ENCODE measurements around the gene MYCBP2.
A peak's percentile ranks its signal among the peaks of the same experiment; 100 is the strongest.

MYCBP2 gene

GRCh38 chr13:77048681-77049080 lies 278.2 kb downstream of the MYCBP2 start:
- H3K9me3 ChIP-seq: no peaks in the 10 kb centered on the region
- H3K4me1 ChIP-seq (ENCODE audit: control insufficient read depth in 1 of 2, insufficient read depth in 1 of 2, low read depth in 1 of 2, low read length in 1 of 2): peaks cover 17 to 22% of the 10 kb centered on the region in 2 experiments
- peaks cover 57% of the 10 kb centered on the region for H3K36me3 ChIP-seq
- no peaks in the 10 kb centered on the region for H3K27me3 ChIP-seq
- H3K27ac ChIP-seq: peak overlapping the region; percentile 79
- H3K4me3 ChIP-seq (ENCODE audit: low read depth in 1 of 2, low read length in 1 of 2): no peak overlapping the region
- TF ChIP-seq CTCF (IDR thresholded peaks at IDR 0.05): no peak

GRCh38 chr13:77047649-77048343 lies 279.1 kb downstream of the MYCBP2 start:
- Histone ChIP-seq H3K4me1 (ENCODE audit: control insufficient read depth in 1 of 2, insufficient read depth in 1 of 2, low read depth in 1 of 2, low read length in 1 of 2) (peaks cover 17 to 22% of the 10 kb centered on the region in 2 experiments), H3K36me3 (peaks cover 57% of the 10 kb centered on the region), H3K9me3 (no peaks in the 10 kb centered on the region), H3K27me3 (no peaks in the 10 kb centered on the region), H3K27ac (peak overlapping the region; percentile 79), H3K4me3 (ENCODE audit: low read depth in 1 of 2, low read length in 1 of 2) (no peak overlapping the region)
- TF ChIP-seq CTCF (IDR thresholded peaks at IDR 0.05): no peak

- Histone ChIP-seq H3K9me3 (no peaks in the 10 kb centered on the region), H3K27ac (no peak overlapping the region), H3K4me1 (ENCODE audit: control insufficient read depth in 1 of 2, insufficient read depth in 1 of 2, low read depth in 1 of 2, low read length in 1 of 2) (no peaks in the 10 kb centered on the region), H3K36me3 (peaks cover 38% of the 10 kb centered on the region), H3K27me3 (no peaks in the 10 kb centered on the region), H3K4me3 (ENCODE audit: low read depth in 1 of 2, low read length in 1 of 2) (no peak overlapping the region)
- no peak for TF ChIP-seq CTCF (IDR thresholded peaks at IDR 0.05)
These were observed 284.2 kb downstream of the MYCBP2 start for GRCh38 chr13:77042566-77043177.

GRCh38 chr13:77040835-77041234 lies 286.1 kb downstream of the MYCBP2 start:
- TF ChIP-seq CTCF (IDR thresholded peaks at IDR 0.05): no peak

GRCh38 chr13:77040076-77040475 lies 286.8 kb downstream of the MYCBP2 start:
- Histone ChIP-seq H3K9me3 (no peaks in the 10 kb centered on the region), H3K27ac (no peak overlapping the region), H3K4me3 (ENCODE audit: low read depth in 1 of 2, low read length in 1 of 2) (no peak overlapping the region), H3K27me3 (no peaks in the 10 kb centered on the region), H3K36me3 (peaks cover 23% of the 10 kb centered on the region), H3K4me1 (ENCODE audit: control insufficient read depth in 1 of 2, insufficient read depth in 1 of 2, low read depth in 1 of 2, low read length in 1 of 2) (no peaks in the 10 kb centered on the region)
- no peak for TF ChIP-seq CTCF (IDR thresholded peaks at IDR 0.05)

More at GRCh38 chr13:77040835-77041234, 286.1 kb downstream of the MYCBP2 start:
- H3K27ac ChIP-seq: no peak overlapping the region
- no peaks in the 10 kb centered on the region for H3K27me3 ChIP-seq
- no peaks in the 10 kb centered on the region for H3K4me1 ChIP-seq (ENCODE audit: control insufficient read depth in 1 of 2, insufficient read depth in 1 of 2, low read depth in 1 of 2, low read length in 1 of 2)
- H3K9me3 ChIP-seq: no peaks in the 10 kb centered on the region
- peaks cover 26% of the 10 kb centered on the region for H3K36me3 ChIP-seq
- H3K4me3 ChIP-seq (ENCODE audit: low read depth in 1 of 2, low read length in 1 of 2): no peak overlapping the region
